NCI-H1930 (cell line): Measurements from ENCODE around the gene NBEA.
"Not testable (repeated sequence)": the region's sequence is repeated elsewhere in the genome, so short reads cannot be mapped to it uniquely, and the experiment has no call there.

Experiments used
- DNase-seq, 2 experiments: peaks; one replicate each; lab custom pipeline; 2025; lab: John Stamatoyannopoulos, UW

Gene NBEA

GRCh38 chr13:35092251-35092650 is 150.2 kb downstream of the NBEA start:
- no peak for DNase-seq

GRCh38 chr13:35092751-35093150 is 150.7 kb downstream of the NBEA start:
- peak in 1 of 2 experiments; percentile 14 for DNase-seq

- no peak for DNase-seq
Observed at GRCh38 chr13:35093356-35093755, 151.3 kb downstream of the NBEA start.

- DNase-seq = not testable (repeated sequence)
Observed at GRCh38 chr13:35106771-35107170, 164.7 kb downstream of the NBEA start.

- DNase-seq = no peak
Observed at GRCh38 chr13:35107535-35107934, 165.5 kb downstream of the NBEA start.

GRCh38 chr13:35113612-35114011 is 171.5 kb downstream of the NBEA start:
- not testable (repeated sequence) for DNase-seq

GRCh38 chr13:35127466-35127865 is 185.4 kb downstream of the NBEA start:
- no peak for DNase-seq

- no peak for DNase-seq
Observed at GRCh38 chr13:35129500-35129899, 187.4 kb downstream of the NBEA start.

GRCh38 chr13:35131471-35131870 is 189.4 kb downstream of the NBEA start:
- no peak for DNase-seq

- no peak for DNase-seq
Observed at GRCh38 chr13:35136585-35136984, 194.5 kb downstream of the NBEA start.

GRCh38 chr13:35139591-35139990 is 197.5 kb downstream of the NBEA start:
- DNase-seq = no peak

GRCh38 chr13:35140321-35140720 is 198.3 kb downstream of the NBEA start:
- DNase-seq = no peak

GRCh38 chr13:35140831-35141230 is 198.8 kb downstream of the NBEA start:
- no peak for DNase-seq

GRCh38 chr13:35143123-35143522 is 201.1 kb downstream of the NBEA start:
- DNase-seq = no peak

- no peak for DNase-seq
Observed at GRCh38 chr13:35144166-35144890, 202.3 kb downstream of the NBEA start.

GRCh38 chr13:35146686-35147085 is 204.6 kb downstream of the NBEA start:
- no peak for DNase-seq

- peak; percentile 17 to 44 for DNase-seq
Observed at GRCh38 chr13:35157143-35157755, 215.2 kb downstream of the NBEA start.

- DNase-seq = no peak
Observed at GRCh38 chr13:35159041-35159440, 217.0 kb downstream of the NBEA start.

GRCh38 chr13:35160896-35161295 is 218.8 kb downstream of the NBEA start:
- DNase-seq = no peak

GRCh38 chr13:35162420-35162819 is 220.3 kb downstream of the NBEA start:
- DNase-seq = no peak

- no peak for DNase-seq
Observed at GRCh38 chr13:35163674-35164073, 221.6 kb downstream of the NBEA start.

GRCh38 chr13:35164324-35164932 is 222.4 kb downstream of the NBEA start:
- DNase-seq = peak; percentile 18 to 43

- no peak for DNase-seq
Observed at GRCh38 chr13:35165205-35165604, 223.1 kb downstream of the NBEA start.
